K562 (cell line): ENCODE measurements around the gene METTL6.

Experiments used
- GATA2 ChIP-seq: sonication (generic); formaldehyde crosslinking; IDR thresholded peaks from 2 replicates; pipeline ENCODE4 v1.4.0; 2020; ENCODE audit warnings: mild to moderate bottlenecking, missing genetic modification reagents
- RAD21 ChIP-seq, 2 experiments: fragments of 250-450 bp in 1 of 2; fragments of 450-650 bp in 1 of 2; sonication (Bioruptor Pico) in 1 of 2; formaldehyde crosslinking in 1 of 2; IDR thresholded peaks in 1 of 2; conservative IDR thresholded peaks in 1 of 2; 2 replicates each; pipeline versions ENCODE4 v1.4.0 to v1.8.0; 2020 to 2022; ENCODE audit warnings: mild to moderate bottlenecking in 2 of 2, moderate library complexity in 1 of 2
- ZNF436 ChIP-seq: fragments of 250-450, 450-650 bp; sonication (Bioruptor Pico); formaldehyde crosslinking; IDR thresholded peaks from 2 replicates; pipeline ENCODE4 v1.7.0; 2020; ENCODE audit warnings: mild to moderate bottlenecking
- ZNF75A ChIP-seq: fragments of 450-650 bp; formaldehyde crosslinking; IDR thresholded peaks from 2 replicates; pipeline ENCODE4 v1.4.0; 2020; ENCODE audit warnings: mild to moderate bottlenecking

DNA sequence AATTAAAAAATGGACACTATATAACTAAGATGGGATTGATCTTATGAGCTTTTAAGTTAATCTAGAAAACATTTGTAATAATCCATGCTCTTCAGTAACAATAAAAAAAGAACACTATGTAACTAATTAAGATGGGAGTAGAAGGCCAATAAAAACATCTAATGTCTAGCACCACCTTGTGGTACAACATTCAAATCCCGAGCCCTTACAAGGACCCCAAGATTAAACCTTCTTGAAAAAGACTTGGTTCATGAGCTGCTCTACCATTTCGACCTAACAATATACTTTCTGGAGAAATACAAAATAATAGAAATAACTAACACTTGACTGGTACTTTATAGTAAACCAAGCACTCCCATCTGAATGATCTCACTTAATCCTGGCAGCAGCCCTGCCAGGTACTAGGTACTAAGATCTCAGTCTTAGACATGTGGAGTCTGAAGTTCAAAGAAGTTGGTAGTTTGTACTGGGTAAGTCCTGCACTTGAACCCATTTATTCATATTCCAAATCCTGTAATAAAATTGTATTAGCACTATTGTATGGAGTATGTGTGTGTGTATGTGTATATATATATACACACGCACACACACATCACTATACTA, 21.8 kb downstream of the METTL6 start:
- no peak for TF ChIP-seq ZNF436 (CRISPR knock-in tag)
- no peak for TF ChIP-seq GATA2
- TF ChIP-seq RAD21 (CRISPR knock-in tag; conservative IDR thresholded peaks at IDR 0.05 in 1 of 2, IDR thresholded peaks at IDR 0.05 in 1 of 2): peak; percentile 77 to 92
- TF ChIP-seq ZNF75A: no peak
